Upper lobe of left lung (tissue), 4 donors: Measurements from ENCODE around the gene PATL2.

Experiments used
- CTCF ChIP-seq, 6 experiments: fragments of 450-650 bp in 4 of 6; fragments of 200-600 bp in 2 of 6; sonication (generic) in 2 of 6; IDR thresholded peaks; one replicate each; pipeline ENCODE4 v1.5.1; 2016 to 2019; ENCODE audit warnings: antibody characterized with exemption in 6 of 6
- EP300 ChIP-seq, 4 donors: sonication (generic); formaldehyde crosslinking; IDR thresholded peaks; one replicate each; pipeline ENCODE4 v1.5.1; 2017; ENCODE audit warnings: antibody characterized with exemption in 4 of 4, control low read depth in 2 of 4

- TF ChIP-seq CTCF (IDR thresholded peaks at IDR 0.05) (no peak), EP300 (IDR thresholded peaks at IDR 0.05) (no peak)
Measured at GRCh38 chr15:44641651-44642050, 69.5 kb downstream of the PATL2 start.
